ENCODE data around the gene JAGN1. TPM values are rescaled to one million over a fixed set of nuclear protein-coding genes. Genes with fewer than 3 reads are reported as not detected.

Gene JAGN1
- total and polyA plus RNA-seq, 2 of the 8 experiments (the other 6 are each of a cell fraction or from before 2014, with no cell fraction given): 26.9 to 51.6 TPM

DNA sequence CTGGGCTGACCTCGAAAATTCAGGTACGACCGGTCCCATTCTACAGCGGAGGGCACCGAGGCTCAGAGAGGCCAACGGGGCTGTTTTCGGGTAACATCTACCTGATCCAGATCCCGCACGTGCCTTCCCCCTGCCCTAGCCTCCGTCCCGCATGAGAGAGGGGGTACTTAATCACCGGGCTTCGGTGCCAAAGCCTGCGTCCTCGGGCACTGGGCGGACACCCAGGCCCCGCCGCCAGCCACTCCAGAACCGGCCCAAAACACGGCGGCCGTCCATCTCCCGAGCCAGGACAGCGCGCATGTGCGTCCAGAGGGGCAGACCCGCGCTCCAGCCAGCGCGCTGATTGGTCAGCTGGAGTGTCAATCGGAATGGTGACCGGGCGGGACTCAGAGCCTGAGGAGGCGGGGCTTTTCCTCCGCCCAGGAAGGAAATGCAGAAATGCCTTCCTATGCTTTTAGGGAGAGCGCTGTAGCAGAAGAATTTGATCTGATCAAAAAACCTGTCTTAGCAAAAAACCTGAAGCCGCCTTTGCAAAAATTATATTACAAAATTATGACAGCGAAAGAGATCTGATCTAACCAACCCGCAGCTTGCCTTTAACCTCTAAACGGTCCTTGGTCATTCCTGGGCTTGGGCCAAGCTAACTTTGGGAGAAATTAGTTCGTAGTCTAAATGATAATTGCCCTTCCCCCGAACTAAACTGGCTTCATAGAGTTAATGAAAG lies 46.5 kb upstream of the JAGN1 start, which contains the start of gene RPUSD3 (continued):
- TF ChIP-seq HDAC2 (IDR thresholded peaks at IDR 0.05; ENCODE audit: borderline replicate concordance in 1 of 2, low read depth in 2 of 2, low read length in 2 of 2) (no peak), SIX5 (IDR thresholded peaks at IDR 0.05; ENCODE audit: low read depth, low read length) (no peak), TCF12 (IDR thresholded peaks at IDR 0.05; ENCODE audit: low read depth, low read length) (no peak), TEAD4 (IDR thresholded peaks at IDR 0.05; ENCODE audit: low read depth, low read length) (no peak), JUN (IDR thresholded peaks at IDR 0.05; ENCODE audit: low read depth, low read length) (no peak), BRCA1 (IDR thresholded peaks at IDR 0.05; ENCODE audit: low read depth, low read length) (no peak), RXRA (IDR thresholded peaks at IDR 0.05; ENCODE audit: insufficient read depth, low read depth, low read length) (no peak), KDM4A (IDR thresholded peaks at IDR 0.05; ENCODE audit: low read depth, low read length, severe bottlenecking) (peak; percentile 82), SUZ12 (IDR thresholded peaks at IDR 0.05; ENCODE audit: low read length) (no peak), TAF1 (IDR thresholded peaks at IDR 0.05; ENCODE audit: low read depth, low read length) (peak; percentile 72), SP4 (IDR thresholded peaks at IDR 0.05; ENCODE audit: low read length) (0 out of 2 replicates have a peak, but pooled peaks have one; percentile 66), KDM5A (IDR thresholded peaks at IDR 0.05; ENCODE audit: low read length) (no peak), POU5F1 (IDR thresholded peaks at IDR 0.05; ENCODE audit: low read depth, low read length) (no peak), SP1 (IDR thresholded peaks at IDR 0.05; ENCODE audit: low read depth, low read length) (peak; percentile 89), CHD1 (IDR thresholded peaks at IDR 0.05; ENCODE audit: low read depth, low read length) (no peak), EGR1 (IDR thresholded peaks at IDR 0.05; ENCODE audit: borderline replicate concordance, low read depth, low read length) (no peak), SIRT6 (IDR thresholded peaks at IDR 0.05; ENCODE audit: low read length) (no peak), ZNF274 (IDR thresholded peaks at IDR 0.05; ENCODE audit: borderline replicate concordance, extremely low read depth, low read length) (no peak), CTBP2 (IDR thresholded peaks at IDR 0.05; ENCODE audit: borderline replicate concordance, insufficient read depth, insufficient read length, low read length) (no peak), CREB1 (IDR thresholded peaks at IDR 0.05) (peak; percentile 44; the same call in 1 of the 2 replicates), GABPA (IDR thresholded peaks at IDR 0.05; ENCODE audit: borderline replicate concordance, insufficient read depth, low read length) (no peak)
- TF ChIP-seq, protein P1, sequence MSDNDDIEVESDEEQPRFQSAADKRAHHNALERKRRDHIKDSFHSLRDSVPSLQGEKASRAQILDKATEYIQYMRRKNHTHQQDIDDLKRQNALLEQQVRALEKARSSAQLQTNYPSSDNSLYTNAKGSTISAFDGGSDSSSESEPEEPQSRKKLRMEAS (IDR thresholded peaks at IDR 0.05): peak; percentile 89
- TF ChIP-seq, protein P2, sequence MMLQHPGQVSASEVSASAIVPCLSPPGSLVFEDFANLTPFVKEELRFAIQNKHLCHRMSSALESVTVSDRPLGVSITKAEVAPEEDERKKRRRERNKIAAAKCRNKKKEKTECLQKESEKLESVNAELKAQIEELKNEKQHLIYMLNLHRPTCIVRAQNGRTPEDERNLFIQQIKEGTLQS (IDR thresholded peaks at IDR 0.05; ENCODE audit: insufficient read depth, low read depth, low read length): no peak
- TF ChIP-seq, protein P3, sequence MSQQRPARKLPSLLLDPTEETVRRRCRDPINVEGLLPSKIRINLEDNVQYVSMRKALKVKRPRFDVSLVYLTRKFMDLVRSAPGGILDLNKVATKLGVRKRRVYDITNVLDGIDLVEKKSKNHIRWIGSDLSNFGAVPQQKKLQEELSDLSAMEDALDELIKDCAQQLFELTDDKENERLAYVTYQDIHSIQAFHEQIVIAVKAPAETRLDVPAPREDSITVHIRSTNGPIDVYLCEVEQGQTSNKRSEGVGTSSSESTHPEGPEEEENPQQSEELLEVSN (IDR thresholded peaks at IDR 0.05): peak; percentile 65
